Measurements from ENCODE around the gene ZDHHC20.

Gene ZDHHC20

DNA sequence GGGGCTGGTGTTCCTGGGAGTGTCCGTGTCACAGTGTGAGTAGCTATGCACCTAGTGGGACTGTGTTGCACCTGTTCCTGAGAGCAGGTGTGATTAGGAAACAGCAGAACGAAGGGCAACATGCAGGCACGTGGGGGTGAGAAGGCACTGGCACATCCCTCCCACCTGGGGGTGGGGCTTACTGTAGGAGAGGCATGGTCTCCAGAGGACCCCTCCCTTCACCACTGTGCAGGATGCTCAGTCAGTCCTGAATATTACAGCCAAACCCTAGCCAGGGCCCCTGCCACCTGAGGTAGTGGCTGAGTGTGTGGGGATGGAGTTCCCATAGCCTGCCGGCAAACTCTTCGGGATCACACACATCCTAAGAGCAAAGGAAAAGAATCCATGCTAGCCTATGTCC lies 99.2 kb downstream of the ZDHHC20 start:
- no peak for DNase-seq

DNA sequence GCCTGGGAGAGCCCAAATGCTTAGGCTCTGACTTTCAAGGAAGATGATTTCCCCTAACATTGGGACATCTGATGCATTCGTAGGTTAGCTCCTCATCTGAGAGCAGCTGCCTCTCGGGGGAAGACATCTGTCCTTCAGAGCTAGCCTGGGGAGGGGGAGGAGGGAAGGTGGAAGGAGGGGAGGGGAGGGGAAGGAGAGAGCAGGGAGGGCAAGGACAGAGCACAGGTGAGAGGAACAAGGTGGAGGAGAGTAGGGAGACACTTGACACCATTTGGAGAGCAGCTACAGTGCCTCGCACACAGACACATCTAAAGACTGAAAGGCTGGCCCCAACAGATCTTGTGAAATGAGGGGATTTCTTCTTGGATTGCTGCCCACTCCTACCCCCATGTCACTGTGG lies 103.8 kb downstream of the ZDHHC20 start:
- DNase-seq: no peak

DNA sequence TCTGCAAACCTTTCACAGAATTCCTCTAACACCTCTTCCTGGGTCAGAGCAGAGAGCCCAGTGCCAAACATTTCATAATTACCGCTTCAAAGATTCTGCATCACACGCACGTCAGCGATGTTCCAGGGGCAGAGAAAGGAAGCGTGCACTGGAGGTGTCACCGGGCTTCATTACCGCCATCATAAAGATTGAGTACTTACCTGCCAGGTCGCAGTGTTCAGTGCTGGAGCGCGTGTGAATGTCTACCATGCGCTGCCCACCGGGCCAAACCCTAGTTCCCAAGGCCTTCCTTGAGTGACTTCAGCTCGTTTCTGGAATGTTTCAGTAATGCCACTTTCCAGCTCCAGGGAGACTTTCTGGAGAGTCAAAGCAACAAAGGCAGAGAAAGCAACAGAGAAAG lies 104.4 kb downstream of the ZDHHC20 start:
- no peak for DNase-seq

DNA sequence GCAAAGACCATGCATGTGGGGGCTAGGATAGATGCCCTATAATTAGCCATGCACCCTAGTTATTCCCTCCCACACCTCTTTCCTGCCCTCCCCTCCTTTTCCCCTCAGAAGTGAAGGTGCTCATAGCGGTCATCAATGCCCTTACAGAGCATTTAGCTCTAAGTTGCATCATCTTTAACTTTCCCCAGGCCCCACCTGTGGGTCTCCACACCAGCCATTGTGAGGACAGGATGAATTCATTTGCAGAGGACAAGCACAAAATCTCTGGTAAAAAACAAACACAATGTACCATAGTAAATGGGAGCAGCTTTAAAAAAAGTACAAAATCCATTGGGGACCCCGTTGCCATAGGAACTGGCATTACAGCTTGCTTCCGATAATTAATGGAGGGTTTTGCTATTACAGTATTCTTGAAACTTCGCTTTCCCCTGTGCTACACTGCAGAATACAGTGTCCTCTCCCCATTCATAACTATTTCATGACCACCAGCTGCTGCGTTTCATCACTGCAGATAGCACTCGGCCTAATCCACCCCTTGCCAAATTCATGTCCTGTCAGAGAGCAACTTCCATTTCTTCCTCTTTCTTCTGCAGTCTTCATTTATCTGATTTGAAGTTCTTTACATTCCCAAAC lies 110.5 kb downstream of the ZDHHC20 start:
- no peak for DNase-seq

DNA sequence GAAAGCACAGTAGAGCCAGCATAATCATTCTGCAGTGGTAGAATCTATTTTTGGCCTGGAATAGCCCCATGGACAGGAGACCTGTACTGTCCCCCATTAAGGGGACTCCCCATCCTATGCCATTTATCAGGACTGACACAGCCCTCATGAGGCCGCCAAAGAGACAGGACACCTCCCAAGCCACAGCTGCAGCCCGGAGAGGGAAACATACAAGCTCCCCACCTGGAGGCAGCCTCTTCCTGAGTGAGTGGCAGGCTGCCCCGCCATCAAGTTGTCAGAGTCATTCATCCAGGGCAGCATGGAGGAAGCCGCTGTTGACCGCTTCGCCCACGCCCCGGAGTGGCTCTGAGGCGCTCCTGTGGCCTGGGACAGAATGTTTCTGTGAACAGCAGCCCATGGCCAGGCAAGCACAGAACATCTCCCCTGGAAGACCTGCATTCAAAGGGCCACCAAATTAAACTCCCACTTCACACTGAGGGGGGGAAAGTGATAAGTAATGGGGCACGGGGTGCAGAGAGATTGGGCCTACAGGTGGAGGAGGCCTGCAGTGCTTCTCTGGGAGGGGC lies 111.3 kb downstream of the ZDHHC20 start:
- DNase-seq: no peak

DNA sequence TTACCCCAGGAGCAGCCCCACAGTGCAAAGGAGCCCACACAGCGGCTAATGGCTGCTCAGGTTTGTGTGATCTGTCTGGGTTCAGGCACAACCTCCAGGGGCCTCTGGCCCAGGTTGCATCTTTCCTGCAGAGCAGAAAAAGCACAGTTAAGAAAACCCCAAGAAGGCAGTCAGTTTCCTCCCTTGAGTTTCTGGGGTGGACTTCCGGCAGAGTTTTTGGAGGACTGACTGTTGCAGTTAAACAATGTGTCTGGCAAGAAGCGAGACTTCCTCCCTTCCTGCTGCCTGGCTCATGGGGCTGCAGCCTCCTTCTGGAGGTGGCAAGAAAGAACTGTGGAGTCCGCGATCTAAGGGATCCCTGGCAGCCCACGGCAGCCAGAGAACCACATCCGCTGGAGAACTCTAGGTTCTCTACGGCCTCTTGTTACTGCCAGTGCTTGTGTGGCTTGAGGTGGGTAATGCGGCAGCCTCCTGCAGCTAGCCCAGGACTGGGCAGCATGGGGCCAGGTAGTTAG lies 114.4 kb downstream of the ZDHHC20 start:
- no peak for DNase-seq

DNA sequence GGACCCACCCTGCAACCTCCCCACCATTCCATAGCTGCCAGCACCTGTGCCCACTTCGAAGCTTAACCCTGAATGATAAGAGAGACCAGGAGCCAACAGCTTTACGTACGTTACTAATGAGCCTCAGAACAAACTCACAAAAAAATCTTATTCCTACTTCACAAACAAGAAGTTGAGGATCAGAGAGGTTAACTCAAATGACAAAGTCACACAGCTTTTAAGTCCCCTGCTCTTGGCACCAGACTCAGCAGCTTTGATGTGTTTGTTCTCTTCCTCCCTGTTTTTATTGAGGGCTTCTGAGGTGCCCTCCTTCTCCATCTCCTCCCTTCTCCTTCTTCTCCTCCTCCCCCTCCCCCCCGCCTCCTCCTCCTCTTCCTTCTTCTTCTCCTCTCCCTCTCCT lies 115.4 kb downstream of the ZDHHC20 start:
- no peak for DNase-seq

DNA sequence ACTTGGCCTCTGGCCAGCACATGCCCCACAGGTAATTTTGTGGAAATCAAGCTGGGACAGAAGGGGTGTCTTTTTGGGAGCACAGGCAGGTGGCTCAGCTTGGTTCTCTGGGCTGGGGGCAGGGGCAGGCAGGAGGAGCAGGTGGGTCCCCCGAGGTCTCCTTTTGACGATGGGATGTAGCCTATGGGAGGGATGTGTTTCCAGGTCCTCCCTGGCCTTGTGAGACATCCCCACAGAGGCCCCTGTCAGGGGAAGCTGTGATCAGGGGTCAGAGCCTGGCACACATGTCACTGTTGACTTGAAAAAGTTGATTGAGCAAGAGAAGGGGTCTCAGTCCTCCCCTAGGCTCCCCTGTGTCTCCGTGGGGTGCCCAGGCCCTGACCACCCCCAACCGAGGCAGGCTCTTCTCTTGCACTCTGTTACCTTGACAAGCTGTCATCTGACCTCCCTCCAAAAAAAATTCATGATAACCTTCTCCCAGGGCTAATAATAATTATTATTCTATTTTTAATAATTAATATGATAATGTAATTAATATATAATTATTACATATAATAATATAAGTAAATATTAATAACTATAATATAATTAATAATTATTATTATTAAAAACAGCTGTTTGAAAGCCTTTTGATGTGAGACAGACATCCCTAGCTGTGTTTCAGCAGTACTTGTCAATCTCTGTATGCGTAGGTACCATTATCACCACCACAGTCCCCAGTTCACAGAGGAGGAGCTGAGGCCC lies 116.2 kb downstream of the ZDHHC20 start:
- DNase-seq: no peak

DNA sequence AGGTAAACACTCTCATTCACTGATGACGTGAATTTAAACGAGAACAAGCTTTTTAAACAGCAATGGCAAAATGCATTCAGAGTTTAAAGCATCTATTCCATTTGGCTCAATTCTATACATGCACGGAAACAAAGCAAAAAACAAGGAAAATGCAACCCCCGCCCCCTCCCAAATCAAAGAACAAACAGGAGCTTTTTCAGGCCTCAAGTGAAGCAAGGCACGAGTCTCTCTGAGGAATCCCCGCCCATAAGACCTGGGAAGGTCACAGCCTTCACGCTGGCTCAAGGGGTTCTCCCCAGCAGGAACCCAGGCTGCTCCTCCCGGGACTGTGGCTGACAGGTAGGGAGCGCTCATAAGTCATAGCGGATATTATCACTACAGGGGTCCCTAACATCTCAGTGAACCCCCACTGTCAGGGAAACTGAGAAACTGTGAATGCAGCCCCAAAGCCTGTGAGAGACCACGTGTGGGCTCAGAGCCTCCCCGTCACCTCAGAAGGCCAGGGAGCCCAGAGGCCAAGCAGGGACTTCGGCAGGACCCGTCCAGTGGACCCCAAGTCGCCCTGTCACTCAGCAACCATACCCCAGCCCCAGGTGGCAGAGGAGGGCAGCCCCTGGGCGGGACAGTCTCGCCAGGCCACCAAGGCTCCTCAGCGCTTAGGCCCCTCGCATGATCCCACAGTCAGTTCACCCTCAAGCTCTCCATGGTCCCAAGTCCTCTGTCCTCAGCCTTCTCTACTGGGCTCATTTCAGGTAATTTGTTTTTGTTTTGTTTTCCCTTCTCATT lies 117.3 kb downstream of the ZDHHC20 start:
- no peak for DNase-seq

DNA sequence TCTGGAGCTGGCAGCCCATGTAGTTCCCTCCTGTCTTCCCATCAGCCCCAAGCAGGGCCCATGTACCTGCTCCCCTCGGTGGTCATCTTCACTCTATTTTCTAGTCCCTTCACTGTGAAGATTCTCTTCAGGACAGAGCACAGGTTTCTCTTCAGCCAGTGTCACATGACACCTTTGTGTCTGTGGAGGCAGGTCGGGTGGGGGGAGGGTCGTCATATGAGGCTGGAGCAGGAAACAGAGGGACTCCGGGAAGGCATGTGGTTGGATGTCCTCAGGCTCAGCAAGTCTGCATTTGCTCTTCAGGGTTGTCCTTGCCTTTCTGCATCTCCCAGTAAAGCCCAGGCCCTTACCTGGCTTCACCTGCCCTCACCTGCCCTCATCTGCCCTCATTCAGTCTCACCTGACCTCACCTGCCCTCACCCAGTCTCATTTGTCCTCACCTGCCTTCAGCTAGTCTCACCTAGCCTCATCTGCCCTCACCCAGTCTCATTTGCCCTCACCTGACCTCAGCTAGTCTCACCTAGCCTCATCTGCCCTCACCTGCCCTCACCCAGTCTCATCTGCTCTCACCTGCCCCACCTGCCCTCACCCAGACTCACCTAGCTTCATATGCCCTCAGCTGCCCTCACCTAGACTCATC lies 120.3 kb downstream of the ZDHHC20 start:
- no peak for DNase-seq

DNA sequence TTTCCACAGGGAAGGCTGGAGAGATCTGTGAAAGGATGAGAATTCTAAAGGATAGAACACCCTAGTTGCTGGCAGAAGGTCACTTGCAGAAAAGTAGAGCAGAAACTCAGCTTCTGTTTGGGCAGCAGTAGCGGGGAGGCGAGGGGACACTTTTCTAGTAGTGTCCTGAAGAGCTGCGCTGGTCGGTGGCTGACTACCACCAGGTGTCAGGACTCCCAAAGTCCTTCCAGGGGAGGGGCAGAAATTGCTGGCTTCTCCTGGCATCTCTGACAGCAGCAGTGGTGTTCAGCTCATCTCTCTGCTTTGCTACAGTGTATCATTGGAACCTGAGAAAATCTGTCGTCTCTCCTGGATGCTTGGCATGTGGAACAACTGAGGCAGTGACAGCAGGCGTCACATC lies 120.9 kb downstream of the ZDHHC20 start:
- no peak for DNase-seq

DNA sequence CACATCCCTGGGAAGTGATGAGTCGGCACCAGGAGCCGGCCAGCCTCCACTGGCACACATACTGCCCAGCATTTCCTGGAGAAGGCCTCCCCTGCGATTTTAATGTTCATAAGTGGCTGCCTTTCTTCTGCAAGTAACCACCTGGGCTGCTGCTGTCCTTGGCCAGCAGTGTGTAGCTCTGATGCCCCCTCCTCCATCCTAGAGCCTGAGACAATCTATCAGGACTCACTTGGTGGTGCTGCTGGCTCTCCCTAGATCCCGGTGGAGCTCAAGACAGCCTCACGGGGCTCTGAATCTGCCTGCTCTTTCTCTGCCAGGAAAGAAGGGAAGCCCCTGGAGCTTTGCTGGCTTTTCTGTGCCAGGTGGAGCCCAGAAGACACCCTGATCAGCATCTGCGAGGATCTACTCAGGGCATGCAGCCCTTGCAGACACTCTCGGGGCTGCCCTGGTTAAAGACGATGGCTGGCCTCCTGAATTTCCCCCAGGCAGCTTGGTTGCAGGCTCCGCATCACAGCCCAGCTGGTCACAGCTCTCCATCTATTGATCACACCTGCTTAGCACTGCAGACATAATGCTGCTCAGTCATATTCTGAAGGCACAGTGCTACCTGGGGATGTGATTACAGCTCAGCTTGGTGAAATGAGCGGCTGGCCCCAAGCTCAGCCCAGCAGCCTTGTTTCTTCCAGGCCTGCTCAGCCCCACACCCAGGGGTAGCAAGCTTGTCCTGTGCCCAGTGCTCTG lies 122.3 kb downstream of the ZDHHC20 start:
- DNase-seq: no peak

DNA sequence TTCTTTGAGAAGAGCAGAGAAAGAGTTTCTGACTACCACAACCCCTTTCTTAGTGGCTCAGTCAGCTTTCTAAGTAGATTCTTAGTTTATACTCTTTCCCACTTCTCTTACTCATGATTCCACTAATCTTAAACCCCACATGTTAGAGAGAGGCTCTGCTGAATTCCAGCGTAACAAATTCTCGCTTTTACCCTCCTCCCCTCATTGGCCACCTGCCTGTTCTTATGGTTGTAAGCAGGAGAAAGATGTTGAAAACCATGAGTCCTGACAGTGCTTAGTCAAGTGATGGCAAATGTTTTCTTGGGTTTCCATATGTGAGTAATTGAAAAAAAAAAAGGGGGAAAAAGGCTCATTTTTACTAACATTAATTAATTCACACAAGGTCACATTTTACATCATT lies 125.9 kb downstream of the ZDHHC20 start:
- DNase-seq: no peak

DNA sequence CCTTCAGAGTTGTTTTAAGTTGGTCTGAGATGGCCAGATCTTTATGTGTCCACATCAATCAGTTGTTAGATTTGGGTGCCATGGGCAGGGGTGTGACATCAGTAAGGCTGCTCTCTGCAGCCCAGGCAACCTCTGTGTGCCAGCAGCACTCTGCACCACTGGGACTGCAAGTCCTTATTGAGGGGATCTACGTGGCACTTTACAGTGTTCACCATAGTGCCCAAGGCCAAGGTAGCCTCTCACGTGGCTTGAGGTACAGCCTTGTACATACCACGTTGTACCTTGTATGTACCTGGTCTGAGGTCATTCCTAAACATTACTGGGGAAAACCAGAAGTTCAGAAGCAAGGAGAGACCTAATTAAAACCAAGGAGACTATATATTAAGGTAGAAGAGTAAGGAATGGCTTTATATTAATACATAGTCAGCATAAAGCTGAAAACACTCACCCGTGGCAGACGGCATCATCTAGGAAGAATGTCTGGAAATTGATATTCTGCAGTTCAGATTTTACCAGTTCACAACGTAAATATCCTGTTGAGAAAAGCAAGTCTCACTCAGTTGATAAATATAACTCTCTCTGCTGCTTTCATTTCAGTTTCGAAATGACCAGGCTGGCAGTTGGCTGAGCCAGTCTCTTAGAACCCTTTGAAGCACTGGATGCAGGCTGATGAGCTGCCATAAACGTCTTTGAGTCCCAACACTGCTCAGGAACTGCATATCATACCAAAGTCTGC lies 128.8 kb downstream of the ZDHHC20 start:
- DNase-seq: no peak

DNA sequence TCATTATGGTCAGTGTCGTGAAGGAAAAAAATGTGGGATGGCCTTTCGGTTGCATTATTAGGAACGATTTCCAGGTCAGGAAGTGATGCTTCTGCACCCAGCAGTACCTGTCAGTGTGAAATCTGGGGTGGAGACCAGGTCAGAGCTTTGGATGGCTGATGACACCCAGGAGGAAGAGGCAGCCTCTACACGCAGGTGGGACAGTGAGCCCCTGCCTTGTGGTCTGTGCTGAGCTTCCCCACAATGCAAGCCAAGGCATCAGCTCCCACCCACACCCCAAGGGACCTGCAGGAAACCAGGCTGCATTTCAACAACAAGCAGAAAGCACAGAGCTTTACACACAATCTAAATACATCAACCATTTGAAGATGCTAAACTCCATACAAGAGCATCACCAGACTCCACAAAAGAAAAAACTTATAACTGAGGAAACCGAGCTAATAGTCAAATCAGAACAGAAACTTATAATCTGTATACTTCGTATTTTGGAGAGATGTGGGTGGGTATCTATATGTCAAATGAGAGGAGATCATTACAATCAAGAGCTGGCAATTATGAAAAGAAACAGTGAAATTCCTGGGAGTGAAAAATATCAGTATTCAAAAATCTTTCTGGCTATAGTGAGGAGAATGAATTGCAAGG lies 130.1 kb downstream of the ZDHHC20 start:
- DNase-seq: no peak

DNA sequence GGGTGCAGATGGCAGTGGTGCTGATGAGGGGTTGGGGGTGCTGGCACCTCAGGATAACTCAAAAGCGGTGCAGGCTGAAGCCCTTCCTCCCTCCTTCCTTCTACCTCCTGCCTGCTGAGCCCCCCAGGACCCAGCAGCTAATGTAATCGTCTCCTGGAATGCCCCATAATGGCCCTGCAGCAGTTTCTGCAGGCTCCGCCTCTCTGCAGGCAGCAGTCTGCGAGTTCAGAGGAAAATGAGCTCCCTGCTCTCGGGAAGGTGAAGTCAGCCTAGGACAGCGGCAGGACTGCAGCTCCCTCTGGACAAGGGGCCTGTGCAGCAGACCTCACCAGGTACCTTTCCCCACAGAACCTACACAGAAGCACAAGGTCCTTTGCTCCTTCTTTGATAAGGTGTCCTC lies 130.9 kb downstream of the ZDHHC20 start:
- no peak for DNase-seq

DNA sequence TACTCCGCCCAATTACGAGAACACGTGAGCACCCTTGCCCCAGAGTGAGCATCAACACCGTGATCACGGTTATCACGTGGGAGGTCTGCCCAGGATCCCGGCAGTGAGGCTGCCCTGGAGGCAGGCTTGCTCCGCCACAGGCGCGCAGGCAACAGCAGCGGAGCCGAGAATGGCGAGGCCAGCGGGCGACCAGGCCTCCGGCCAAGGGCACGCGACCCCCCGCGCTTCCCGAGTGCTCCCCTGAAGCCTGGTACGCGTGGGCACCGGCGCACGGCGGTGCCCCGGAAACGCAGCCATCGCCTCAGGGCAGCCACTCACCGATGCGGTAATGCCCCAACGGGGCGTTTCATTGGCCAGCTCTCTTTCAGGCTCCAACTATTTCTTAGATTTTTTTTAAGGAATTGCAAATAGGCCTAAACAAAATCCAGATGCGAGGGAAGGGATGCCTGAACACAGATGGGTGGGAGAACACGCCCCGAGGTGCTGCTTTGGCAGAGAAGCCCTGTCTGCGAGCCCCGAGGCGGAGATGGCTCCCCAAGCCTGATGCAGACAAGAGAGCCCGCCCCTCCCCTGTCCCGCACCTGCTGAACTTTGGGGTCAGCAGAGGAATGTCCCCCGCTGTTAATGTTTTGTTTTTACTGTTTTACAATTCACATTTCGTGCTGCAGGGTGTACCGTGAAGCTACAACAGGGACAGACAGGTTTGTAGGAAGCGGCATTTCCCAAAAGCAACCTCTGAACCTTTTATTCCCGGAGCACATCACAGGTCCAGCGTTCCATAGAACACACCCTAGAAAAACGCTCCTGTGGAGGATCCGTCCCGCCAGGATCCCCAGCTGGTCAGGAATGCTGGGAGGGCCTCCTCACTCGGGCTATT lies 132.7 kb downstream of the ZDHHC20 start:
- peak in 1 of 2 experiments; percentile 13 for DNase-seq

DNA sequence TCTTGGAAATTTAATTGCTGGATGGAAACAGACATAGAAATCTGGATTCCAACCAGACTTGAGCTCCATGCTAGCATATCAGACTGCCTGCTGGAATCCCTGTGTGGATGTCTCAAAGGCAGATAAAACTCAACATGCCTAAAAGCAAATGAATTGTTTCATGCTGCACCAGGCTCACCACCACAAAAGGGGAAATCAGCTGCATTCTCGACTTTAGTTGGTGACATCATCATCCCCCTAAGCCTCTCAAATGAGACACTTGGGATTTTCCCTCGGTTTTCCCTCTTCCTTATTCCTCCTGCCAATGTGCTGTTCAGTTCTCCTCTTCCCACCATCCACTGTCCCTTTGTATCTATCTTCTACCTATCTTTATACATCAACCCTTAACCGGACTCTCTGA lies 134.3 kb downstream of the ZDHHC20 start:
- no peak for DNase-seq

DNA sequence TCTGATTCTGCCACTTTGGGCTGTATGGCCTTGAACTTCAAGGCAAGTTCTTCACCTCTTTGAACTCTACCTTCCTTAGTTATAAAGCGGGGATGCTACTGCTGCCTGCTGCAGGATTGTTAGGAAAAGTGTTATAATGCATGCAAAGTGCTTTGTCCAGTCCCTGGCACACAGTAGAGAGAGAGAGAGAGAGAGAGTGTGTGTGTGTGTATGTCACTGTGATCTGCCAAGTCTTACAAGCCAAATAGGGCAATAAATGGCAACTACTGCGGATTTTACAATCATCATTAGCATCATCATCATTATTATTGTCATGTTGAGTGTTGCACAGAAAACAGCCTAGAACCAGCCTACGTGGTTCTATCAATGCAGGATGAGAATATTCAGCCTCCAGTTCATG lies 136.1 kb downstream of the ZDHHC20 start:
- no peak for DNase-seq

All from cerebellar nuclear complex (tissue), 1 donor.